GM23338 (cell line): ENCODE results near the gene PTPA. TPM values are rescaled to one million over a fixed set of nuclear protein-coding genes. Genes with fewer than 3 reads are reported as not detected.

Experiments used
- ATAC-seq: fragments of 200-7000 bp; cut with Tn5 transposase; 3 replicates; pipeline ENCODE4 v1.9.1; 2020
- DNase-seq: peaks from one replicate; pipeline ENCODE4 v3.0.0-alpha.2; 2015; ENCODE audit warnings: low spot score
- H2AFZ ChIP-seq: fragments of 200-600 bp; sonication (generic); 2 replicates; pipeline ENCODE4 v1.8.0; 2016; ENCODE audit warnings: antibody characterized with exemption, mild to moderate bottlenecking, moderate library complexity
- H3F3A ChIP-seq: fragments of 200-600 bp; sonication (generic); replicated peaks from 2 replicates; pipeline ENCODE4 v1.8.0; 2017; ENCODE audit warnings: antibody characterized with exemption, mixed run types, low read depth
- H3K27ac ChIP-seq: fragments of 200-600 bp; sonication (generic); 2 replicates; pipeline ENCODE4 v1.6.1; 2016; ENCODE audit warnings: low read depth
- H3K27me3 ChIP-seq: fragments of 200-600 bp; sonication (generic); 2 replicates; pipeline ENCODE4 v1.8.0; 2016; ENCODE audit warnings: mild to moderate bottlenecking, mixed run types, moderate library complexity; ENCODE audit not compliant: insufficient read depth
- H3K36me3 ChIP-seq: fragments of 200-600 bp; sonication (generic); 2 replicates; pipeline ENCODE4 v1.8.0; 2016; ENCODE audit warnings: mild to moderate bottlenecking; ENCODE audit not compliant: insufficient read depth
- H3K4me1 ChIP-seq: fragments of 200-600 bp; sonication (generic); 2 replicates; pipeline ENCODE4 v1.8.0; 2016; ENCODE audit warnings: mild to moderate bottlenecking, moderate library complexity; ENCODE audit not compliant: insufficient read depth
- H3K4me2 ChIP-seq: fragments of 200-600 bp; sonication (generic); 2 replicates; pipeline ENCODE4 v1.7.1; 2017; ENCODE audit warnings: mixed run types
- H3K4me3 ChIP-seq: fragments of 200-600 bp; sonication (generic); 2 replicates; pipeline ENCODE4 v1.6.1; 2016; ENCODE audit warnings: mixed run types
- H3K79me2 ChIP-seq: fragments of 200-600 bp; sonication (generic); replicated peaks from 2 replicates; pipeline ENCODE4 v1.8.0; 2017; ENCODE audit warnings: mild to moderate bottlenecking; ENCODE audit not compliant: insufficient read depth
- H3K9me2 ChIP-seq: fragments of 200-600 bp; sonication (generic); 2 replicates; pipeline ENCODE4 v1.8.0; 2017; ENCODE audit not compliant: insufficient read depth
- H4K20me1 ChIP-seq: fragments of 200-600 bp; sonication (generic); replicated peaks from 2 replicates; pipeline ENCODE4 v1.8.0; 2017; ENCODE audit warnings: mild to moderate bottlenecking; ENCODE audit not compliant: insufficient read depth
- H3K27ac Mint-ChIP-seq: 2 replicates; pipeline ENCODE4 v1.8.0; 2020; ENCODE audit warnings: inconsistent platforms, mild to moderate bottlenecking, moderate library complexity, mixed read lengths
- H3K27me3 Mint-ChIP-seq: 3 replicates; pipeline ENCODE4 v1.8.0; 2022; ENCODE audit warnings: low read depth, mild to moderate bottlenecking, moderate library complexity, mixed read lengths, inconsistent platforms; ENCODE audit not compliant: insufficient read depth, poor library complexity
- H3K36me3 Mint-ChIP-seq: 3 replicates; pipeline ENCODE4 v1.8.0; 2021; ENCODE audit warnings: low read depth, mild to moderate bottlenecking, inconsistent platforms, moderate library complexity, mixed read lengths
- H3K4me1 Mint-ChIP-seq: 3 replicates; pipeline ENCODE4 v1.8.0; 2020; ENCODE audit warnings: mild to moderate bottlenecking, inconsistent platforms, mixed read lengths
- H3K4me3 Mint-ChIP-seq: 3 replicates; pipeline ENCODE4 v1.8.0; 2021; ENCODE audit warnings: moderate library complexity, mild to moderate bottlenecking, inconsistent platforms, mixed read lengths
- H3K9me3 Mint-ChIP-seq: 3 replicates; pipeline ENCODE4 v1.8.0; 2020; ENCODE audit warnings: moderate library complexity, mild to moderate bottlenecking, inconsistent platforms, mixed read lengths
- CREB1 ChIP-seq: fragments of 250-450 bp; sonication (Bioruptor Pico); IDR thresholded peaks from 2 replicates; pipeline ENCODE4 v1.5.0; 2020; ENCODE audit warnings: low read depth, mild to moderate bottlenecking, moderate library complexity
- EZH2 ChIP-seq: fragments of 200-600 bp; sonication (generic); IDR thresholded peaks from one replicate; pipeline ENCODE4 v1.8.0; 2017; ENCODE audit warnings: antibody characterized with exemption, mild to moderate bottlenecking, low read depth; ENCODE audit not compliant: unreplicated experiment
- JUNB ChIP-seq: IDR thresholded peaks from one replicate; pipeline ENCODE4 v1.6.1; 2016; ENCODE audit warnings: antibody characterized with exemption; ENCODE audit not compliant: unreplicated experiment
- ZNF331 ChIP-seq: fragments of 250-450 bp; sonication (Bioruptor Pico); IDR thresholded peaks from 2 replicates; pipeline ENCODE4 v1.5.0; 2020; ENCODE audit warnings: low read depth, mild to moderate bottlenecking, moderate library complexity
- polyA plus RNA-seq: library from polyadenylated mRNA; unstranded; fragments of >200 nt; fragmentation: Nextera tagmentation; extraction: Ambion mirVana; gene quantifications from 2 replicates; pipeline ENCODE4 v1.2.1, GENCODE V29; 2016
- total RNA-seq: library from RNA; depleted of rRNA; stranded (reverse); fragments of >200 nt; shearing (Covaris generic); gene quantifications from 2 replicates; pipeline ENCODE4 v1.2.3, GENCODE V29; 2014
- TF ChIP-seq, protein P1 (sequence below): fragments of 250-450 bp; sonication (Bioruptor Pico); IDR thresholded peaks from 2 replicates; pipeline ENCODE4 v1.5.0; 2020; ENCODE audit warnings: mild to moderate bottlenecking, moderate library complexity
- TF ChIP-seq, protein P2 (sequence below): IDR thresholded peaks from one replicate; pipeline ENCODE4 v1.6.1; 2018; ENCODE audit warnings: antibody characterized with exemption; ENCODE audit not compliant: unreplicated experiment

The PTPA gene
- total and polyA plus RNA-seq, 2 experiments from 2014 or later = 53.9 to 122 TPM

- DNase-seq = no peak
- no peak overlapping the region for H3K27ac Mint-ChIP-seq
These were observed 37.8 kb upstream of the PTPA start for GRCh38 chr9:129073404-129073803.

More at GRCh38 chr9:129073404-129073803, 37.8 kb upstream of the PTPA start:
- no peak for ATAC-seq
- H2AFZ ChIP-seq = no peak overlapping the region
- no peak overlapping the region for H3K4me3 ChIP-seq
- Mint-ChIP-seq H3K27me3 (peaks cover 9% of the 10 kb centered on the region), H3K4me1 (peaks cover 30% of the 10 kb centered on the region), H3K9me3 (no peaks in the 10 kb centered on the region; the same call in 2 of the 3 replicates), H3K36me3 (peaks cover 5% of the 10 kb centered on the region), H3K4me3 (no peak overlapping the region)
- H3K27ac ChIP-seq = no peak overlapping the region
- no peak overlapping the region for H3K4me2 ChIP-seq
- no peaks in the 10 kb centered on the region for H3K36me3 ChIP-seq
- H3K4me1 ChIP-seq = peaks cover 26% of the 10 kb centered on the region
- H3F3A ChIP-seq = 0 out of 2 replicates have a peak, but pooled peaks cover 6% of the 10 kb centered on the region
- TF ChIP-seq, protein P1, sequence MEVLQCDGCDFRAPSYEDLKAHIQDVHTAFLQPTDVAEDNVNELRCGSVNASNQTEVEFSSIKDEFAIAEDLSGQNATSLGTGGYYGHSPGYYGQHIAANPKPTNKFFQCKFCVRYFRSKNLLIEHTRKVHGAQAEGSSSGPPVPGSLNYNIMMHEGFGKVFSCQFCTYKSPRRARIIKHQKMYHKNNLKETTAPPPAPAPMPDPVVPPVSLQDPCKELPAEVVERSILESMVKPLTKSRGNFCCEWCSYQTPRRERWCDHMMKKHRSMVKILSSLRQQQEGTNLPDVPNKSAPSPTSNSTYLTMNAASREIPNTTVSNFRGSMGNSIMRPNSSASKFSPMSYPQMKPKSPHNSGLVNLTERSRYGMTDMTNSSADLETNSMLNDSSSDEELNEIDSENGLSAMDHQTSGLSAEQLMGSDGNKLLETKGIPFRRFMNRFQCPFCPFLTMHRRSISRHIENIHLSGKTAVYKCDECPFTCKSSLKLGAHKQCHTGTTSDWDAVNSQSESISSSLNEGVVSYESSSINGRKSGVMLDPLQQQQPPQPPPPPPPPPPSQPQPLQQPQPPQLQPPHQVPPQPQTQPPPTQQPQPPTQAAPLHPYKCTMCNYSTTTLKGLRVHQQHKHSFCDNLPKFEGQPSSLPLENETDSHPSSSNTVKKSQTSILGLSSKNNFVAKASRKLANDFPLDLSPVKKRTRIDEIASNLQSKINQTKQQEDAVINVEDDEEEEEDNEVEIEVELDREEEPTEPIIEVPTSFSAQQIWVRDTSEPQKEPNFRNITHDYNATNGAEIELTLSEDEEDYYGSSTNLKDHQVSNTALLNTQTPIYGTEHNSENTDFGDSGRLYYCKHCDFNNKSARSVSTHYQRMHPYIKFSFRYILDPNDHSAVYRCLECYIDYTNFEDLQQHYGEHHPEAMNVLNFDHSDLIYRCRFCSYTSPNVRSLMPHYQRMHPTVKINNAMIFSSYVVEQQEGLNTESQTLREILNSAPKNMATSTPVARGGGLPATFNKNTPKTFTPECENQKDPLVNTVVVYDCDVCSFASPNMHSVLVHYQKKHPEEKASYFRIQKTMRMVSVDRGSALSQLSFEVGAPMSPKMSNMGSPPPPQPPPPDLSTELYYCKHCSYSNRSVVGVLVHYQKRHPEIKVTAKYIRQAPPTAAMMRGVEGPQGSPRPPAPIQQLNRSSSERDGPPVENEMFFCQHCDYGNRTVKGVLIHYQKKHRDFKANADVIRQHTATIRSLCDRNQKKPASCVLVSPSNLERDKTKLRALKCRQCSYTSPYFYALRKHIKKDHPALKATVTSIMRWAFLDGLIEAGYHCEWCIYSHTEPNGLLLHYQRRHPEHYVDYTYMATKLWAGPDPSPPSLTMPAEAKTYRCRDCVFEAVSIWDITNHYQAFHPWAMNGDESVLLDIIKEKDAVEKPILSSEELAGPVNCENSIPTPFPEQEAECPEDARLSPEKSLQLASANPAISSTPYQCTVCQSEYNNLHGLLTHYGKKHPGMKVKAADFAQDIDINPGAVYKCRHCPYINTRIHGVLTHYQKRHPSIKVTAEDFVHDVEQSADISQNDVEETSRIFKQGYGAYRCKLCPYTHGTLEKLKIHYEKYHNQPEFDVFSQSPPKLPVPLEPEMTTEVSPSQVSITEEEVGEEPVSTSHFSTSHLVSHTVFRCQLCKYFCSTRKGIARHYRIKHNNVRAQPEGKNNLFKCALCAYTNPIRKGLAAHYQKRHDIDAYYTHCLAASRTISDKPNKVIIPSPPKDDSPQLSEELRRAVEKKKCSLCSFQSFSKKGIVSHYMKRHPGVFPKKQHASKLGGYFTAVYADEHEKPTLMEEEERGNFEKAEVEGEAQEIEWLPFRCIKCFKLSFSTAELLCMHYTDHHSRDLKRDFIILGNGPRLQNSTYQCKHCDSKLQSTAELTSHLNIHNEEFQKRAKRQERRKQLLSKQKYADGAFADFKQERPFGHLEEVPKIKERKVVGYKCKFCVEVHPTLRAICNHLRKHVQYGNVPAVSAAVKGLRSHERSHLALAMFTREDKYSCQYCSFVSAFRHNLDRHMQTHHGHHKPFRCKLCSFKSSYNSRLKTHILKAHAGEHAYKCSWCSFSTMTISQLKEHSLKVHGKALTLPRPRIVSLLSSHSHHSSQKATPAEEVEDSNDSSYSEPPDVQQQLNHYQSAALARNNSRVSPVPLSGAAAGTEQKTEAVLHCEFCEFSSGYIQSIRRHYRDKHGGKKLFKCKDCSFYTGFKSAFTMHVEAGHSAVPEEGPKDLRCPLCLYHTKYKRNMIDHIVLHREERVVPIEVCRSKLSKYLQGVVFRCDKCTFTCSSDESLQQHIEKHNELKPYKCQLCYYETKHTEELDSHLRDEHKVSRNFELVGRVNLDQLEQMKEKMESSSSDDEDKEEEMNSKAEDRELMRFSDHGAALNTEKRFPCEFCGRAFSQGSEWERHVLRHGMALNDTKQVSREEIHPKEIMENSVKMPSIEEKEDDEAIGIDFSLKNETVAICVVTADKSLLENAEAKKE (CRISPR knock-in tag) = no peak
- TF ChIP-seq, protein P2, sequence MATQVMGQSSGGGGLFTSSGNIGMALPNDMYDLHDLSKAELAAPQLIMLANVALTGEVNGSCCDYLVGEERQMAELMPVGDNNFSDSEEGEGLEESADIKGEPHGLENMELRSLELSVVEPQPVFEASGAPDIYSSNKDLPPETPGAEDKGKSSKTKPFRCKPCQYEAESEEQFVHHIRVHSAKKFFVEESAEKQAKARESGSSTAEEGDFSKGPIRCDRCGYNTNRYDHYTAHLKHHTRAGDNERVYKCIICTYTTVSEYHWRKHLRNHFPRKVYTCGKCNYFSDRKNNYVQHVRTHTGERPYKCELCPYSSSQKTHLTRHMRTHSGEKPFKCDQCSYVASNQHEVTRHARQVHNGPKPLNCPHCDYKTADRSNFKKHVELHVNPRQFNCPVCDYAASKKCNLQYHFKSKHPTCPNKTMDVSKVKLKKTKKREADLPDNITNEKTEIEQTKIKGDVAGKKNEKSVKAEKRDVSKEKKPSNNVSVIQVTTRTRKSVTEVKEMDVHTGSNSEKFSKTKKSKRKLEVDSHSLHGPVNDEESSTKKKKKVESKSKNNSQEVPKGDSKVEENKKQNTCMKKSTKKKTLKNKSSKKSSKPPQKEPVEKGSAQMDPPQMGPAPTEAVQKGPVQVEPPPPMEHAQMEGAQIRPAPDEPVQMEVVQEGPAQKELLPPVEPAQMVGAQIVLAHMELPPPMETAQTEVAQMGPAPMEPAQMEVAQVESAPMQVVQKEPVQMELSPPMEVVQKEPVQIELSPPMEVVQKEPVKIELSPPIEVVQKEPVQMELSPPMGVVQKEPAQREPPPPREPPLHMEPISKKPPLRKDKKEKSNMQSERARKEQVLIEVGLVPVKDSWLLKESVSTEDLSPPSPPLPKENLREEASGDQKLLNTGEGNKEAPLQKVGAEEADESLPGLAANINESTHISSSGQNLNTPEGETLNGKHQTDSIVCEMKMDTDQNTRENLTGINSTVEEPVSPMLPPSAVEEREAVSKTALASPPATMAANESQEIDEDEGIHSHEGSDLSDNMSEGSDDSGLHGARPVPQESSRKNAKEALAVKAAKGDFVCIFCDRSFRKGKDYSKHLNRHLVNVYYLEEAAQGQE = no peak
- TF ChIP-seq ZNF331 (no peak), CREB1 (CRISPR knock-in tag) (no peak), EZH2 (no peak), JUNB (no peak)
- H3K27me3 ChIP-seq = no peaks in the 10 kb centered on the region
- no peaks in the 10 kb centered on the region for H4K20me1 ChIP-seq
- no peaks in the 10 kb centered on the region for H3K9me2 ChIP-seq
- peaks cover 3% of the 10 kb centered on the region; the same call in 1 of the 2 replicates for H3K79me2 ChIP-seq
